Loucy (cell line): ENCODE data around the gene SERPINF2.

Experiments
- EZH2phosphoT487 ChIP-seq: fragments of 200-600 bp; IDR thresholded peaks from 2 replicates; pipeline ENCODE4 v1.6.1; 2018; ENCODE audit warnings: antibody characterized with exemption, mild to moderate bottlenecking, moderate library complexity, borderline replicate concordance
- TF ChIP-seq, protein P1 (sequence below): fragments of 200-600 bp; sonication (generic); conservative IDR thresholded peaks from 2 replicates; pipeline ENCODE4 v1.5.1; 2014; ENCODE audit warnings: mild to moderate bottlenecking, antibody characterized with exemption, low read length

- TF ChIP-seq, protein P1, sequence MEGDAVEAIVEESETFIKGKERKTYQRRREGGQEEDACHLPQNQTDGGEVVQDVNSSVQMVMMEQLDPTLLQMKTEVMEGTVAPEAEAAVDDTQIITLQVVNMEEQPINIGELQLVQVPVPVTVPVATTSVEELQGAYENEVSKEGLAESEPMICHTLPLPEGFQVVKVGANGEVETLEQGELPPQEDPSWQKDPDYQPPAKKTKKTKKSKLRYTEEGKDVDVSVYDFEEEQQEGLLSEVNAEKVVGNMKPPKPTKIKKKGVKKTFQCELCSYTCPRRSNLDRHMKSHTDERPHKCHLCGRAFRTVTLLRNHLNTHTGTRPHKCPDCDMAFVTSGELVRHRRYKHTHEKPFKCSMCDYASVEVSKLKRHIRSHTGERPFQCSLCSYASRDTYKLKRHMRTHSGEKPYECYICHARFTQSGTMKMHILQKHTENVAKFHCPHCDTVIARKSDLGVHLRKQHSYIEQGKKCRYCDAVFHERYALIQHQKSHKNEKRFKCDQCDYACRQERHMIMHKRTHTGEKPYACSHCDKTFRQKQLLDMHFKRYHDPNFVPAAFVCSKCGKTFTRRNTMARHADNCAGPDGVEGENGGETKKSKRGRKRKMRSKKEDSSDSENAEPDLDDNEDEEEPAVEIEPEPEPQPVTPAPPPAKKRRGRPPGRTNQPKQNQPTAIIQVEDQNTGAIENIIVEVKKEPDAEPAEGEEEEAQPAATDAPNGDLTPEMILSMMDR = no peak
- no peak for TF ChIP-seq EZH2phosphoT487
Observed at GRCh38 chr17:1716912-1717695, 25.6 kb upstream of the SERPINF2 start.
